ENCODE results near the gene EFNA2. TPM values are rescaled to one million over a fixed set of nuclear protein-coding genes. Genes with fewer than 3 reads are reported as not detected.

The EFNA2 gene
- total RNA-seq, 2 donors from 2014 or later = not detected

- intact Hi-C loops (cut with DNase I) = loop anchor here in 1 of 2 donors (10.0 kb wide), 1 partner anchor 115 kb away; the partner anchor contains the start of gene NDUFS7
- peak; percentile 97 for DNase-seq (ENCODE audit: low spot score)
These were observed 16.0 kb upstream of the EFNA2 start for GRCh38 chr19:1269478-1270212.

- DNase-seq (ENCODE audit: low spot score) = no peak
- intact Hi-C loops (cut with DNase I) = loop anchor here in 1 of 2 donors (10.0 kb wide), 1 partner anchor 114 kb away; the partner anchor contains the start of gene NDUFS7
These were observed 15.3 kb upstream of the EFNA2 start for GRCh38 chr19:1270213-1270853.

GRCh38 chr19:1270854-1271527 lies 14.7 kb upstream of the EFNA2 start:
- no peak for DNase-seq (ENCODE audit: low spot score)
- intact Hi-C loops (cut with DNase I) = loop anchor here in 1 of 2 donors (10.0 kb wide), 1 partner anchor 114 kb away; the partner anchor contains the start of gene NDUFS7

GRCh38 chr19:1271528-1272422 lies 13.9 kb upstream of the EFNA2 start:
- DNase-seq (ENCODE audit: low spot score) = no peak
- intact Hi-C loops (cut with DNase I) = loop anchor here in 1 of 2 donors (10.0 kb wide), 1 partner anchor 113 kb away; the partner anchor contains the start of gene NDUFS7

GRCh38 chr19:1272423-1273262 lies 13.0 kb upstream of the EFNA2 start:
- intact Hi-C loops (cut with DNase I) = loop anchor here in 1 of 2 donors (10.0 kb wide), 1 partner anchor 112 kb away; the partner anchor contains the start of gene NDUFS7
- no peak for DNase-seq (ENCODE audit: low spot score)

- DNase-seq (ENCODE audit: low spot score) = no peak
- intact Hi-C loops (cut with DNase I) = loop anchor here in 1 of 2 donors (10.0 kb wide), 1 partner anchor 111 kb away; the partner anchor contains the start of gene NDUFS7
These were observed 12.2 kb upstream of the EFNA2 start for GRCh38 chr19:1273263-1274041.

- no peak for DNase-seq (ENCODE audit: low spot score)
- intact Hi-C loops (cut with DNase I) = loop anchor here in 1 of 2 donors (10.0 kb wide), 1 partner anchor 111 kb away; the partner anchor contains the start of gene NDUFS7
These were observed 11.4 kb upstream of the EFNA2 start for GRCh38 chr19:1274081-1274851.

GRCh38 chr19:1274852-1275259 lies 10.8 kb upstream of the EFNA2 start:
- intact Hi-C loops (cut with DNase I) = loop anchor here in 1 of 2 donors (10.0 kb wide), 1 partner anchor 110 kb away; the partner anchor contains the start of gene NDUFS7
- DNase-seq (ENCODE audit: low spot score) = peak; percentile 87

GRCh38 chr19:1275260-1275975 lies 10.3 kb upstream of the EFNA2 start, which contains the start of gene FAM174C:
Gene FAM174C, plus strand, starts transcription at chr19:1275530. Its CDS starts 20 bp downstream, at chr19:1275550.
- intact Hi-C loops (cut with DNase I) = loop anchor here in 1 of 2 donors (10.0 kb wide), 1 partner anchor 109 kb away; the partner anchor contains the start of gene NDUFS7
- peak; percentile 99 for DNase-seq (ENCODE audit: low spot score)

- intact Hi-C loops (cut with DNase I) = loop anchor here in 1 of 2 donors (10.0 kb wide), 1 partner anchor 109 kb away; the partner anchor contains the start of gene NDUFS7
- no peak for DNase-seq (ENCODE audit: low spot score)
These were observed 9.6 kb upstream of the EFNA2 start for GRCh38 chr19:1275976-1276627.

GRCh38 chr19:1276628-1277022 lies 9.0 kb upstream of the EFNA2 start:
- intact Hi-C loops (cut with DNase I) = loop anchor here in 1 of 2 donors (10.0 kb wide), 1 partner anchor 108 kb away; the partner anchor contains the start of gene NDUFS7
- no peak for DNase-seq (ENCODE audit: low spot score)

GRCh38 chr19:1277061-1277460 lies 8.6 kb upstream of the EFNA2 start:
- intact Hi-C loops (cut with DNase I) = loop anchor here in 1 of 2 donors (10.0 kb wide), 1 partner anchor 108 kb away; the partner anchor contains the start of gene NDUFS7
- no peak for DNase-seq (ENCODE audit: low spot score)

GRCh38 chr19:1278074-1278473 lies 7.6 kb upstream of the EFNA2 start:
- intact Hi-C loops (cut with DNase I) = loop anchor here in 1 of 2 donors (10.0 kb wide), 1 partner anchor 107 kb away; the partner anchor contains the start of gene NDUFS7
- DNase-seq (ENCODE audit: low spot score) = no peak
